Measurements from ENCODE around the gene CEP57L1.

DNA sequence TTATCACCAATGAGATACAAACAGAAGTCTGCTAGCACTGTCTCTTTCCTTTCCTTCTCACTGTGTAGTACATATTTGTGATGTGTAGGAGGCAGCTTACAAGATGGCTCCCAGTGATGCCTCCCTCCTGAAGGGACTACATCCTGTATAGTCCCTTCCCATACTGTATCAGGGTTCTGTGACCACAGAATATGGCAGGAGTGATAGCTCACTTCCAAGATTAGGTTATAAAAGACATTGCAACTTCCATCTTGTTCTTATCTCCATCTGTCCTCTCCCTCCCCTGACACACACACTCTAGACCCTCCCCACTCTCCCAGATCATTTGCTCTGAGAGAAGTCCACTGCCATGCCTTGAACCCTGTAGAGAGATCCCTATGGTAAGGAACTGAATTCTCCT lies 38.6 kb upstream of the CEP57L1 start:
- TF ChIP-seq, protein P1, sequence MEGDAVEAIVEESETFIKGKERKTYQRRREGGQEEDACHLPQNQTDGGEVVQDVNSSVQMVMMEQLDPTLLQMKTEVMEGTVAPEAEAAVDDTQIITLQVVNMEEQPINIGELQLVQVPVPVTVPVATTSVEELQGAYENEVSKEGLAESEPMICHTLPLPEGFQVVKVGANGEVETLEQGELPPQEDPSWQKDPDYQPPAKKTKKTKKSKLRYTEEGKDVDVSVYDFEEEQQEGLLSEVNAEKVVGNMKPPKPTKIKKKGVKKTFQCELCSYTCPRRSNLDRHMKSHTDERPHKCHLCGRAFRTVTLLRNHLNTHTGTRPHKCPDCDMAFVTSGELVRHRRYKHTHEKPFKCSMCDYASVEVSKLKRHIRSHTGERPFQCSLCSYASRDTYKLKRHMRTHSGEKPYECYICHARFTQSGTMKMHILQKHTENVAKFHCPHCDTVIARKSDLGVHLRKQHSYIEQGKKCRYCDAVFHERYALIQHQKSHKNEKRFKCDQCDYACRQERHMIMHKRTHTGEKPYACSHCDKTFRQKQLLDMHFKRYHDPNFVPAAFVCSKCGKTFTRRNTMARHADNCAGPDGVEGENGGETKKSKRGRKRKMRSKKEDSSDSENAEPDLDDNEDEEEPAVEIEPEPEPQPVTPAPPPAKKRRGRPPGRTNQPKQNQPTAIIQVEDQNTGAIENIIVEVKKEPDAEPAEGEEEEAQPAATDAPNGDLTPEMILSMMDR (conservative IDR thresholded peaks at IDR 0.05 in 1 of 2, IDR thresholded peaks at IDR 0.05 in 1 of 2; ENCODE audit: extremely low read depth in 1 of 2, insufficient read depth in 1 of 2, low read depth in 1 of 2, low read length in 2 of 2) = no peak
- no peak for TF ChIP-seq EZH2 (IDR thresholded peaks at IDR 0.05; ENCODE audit: borderline replicate concordance, low read length)

Measured in mammary epithelial cell (primary cell).